Posterior vena cava (tissue), 2 donors: ENCODE results near the gene FGF9. TPM values are rescaled to one million over a fixed set of nuclear protein-coding genes. Genes with fewer than 3 reads are reported as not detected.

Experiments used
- DNase-seq: peaks from one replicate; pipeline ENCODE4 v3.0.0-alpha.2; 2020; ENCODE audit warnings: low spot score
- intact Hi-C, 2 donors: fragments of 100-400 bp; cut with DNase I; formaldehyde crosslinking; loops; one replicate each; pipeline versions ENCODE4 v1.14.1 to v1.14.2; 2022 to 2023
- total RNA-seq, 2 donors: library from RNA; stranded (reverse); fragmentation: NEBNext Ultra II Directional; extraction: Animal tissue kit (Norgen Biotek cat#: 25700); gene quantifications; one replicate each; pipeline ENCODE4 v1.2.1, GENCODE V29; 2021
- donor health status: DM: yes; HTN: yes; CAD: no.
- donor health status: DM: yes; HTN: yes; CAD: no.

The FGF9 gene
- total RNA-seq, 2 donors from 2014 or later = 0.90 to 3.1 TPM

GRCh38 chr13:21673539-21673788, 2.6 kb downstream of the FGF9 start:
- intact Hi-C loops = no loop called here
- DNase-seq = no peak

GRCh38 chr13:21673789-21674489, 3.1 kb downstream of the FGF9 start:
- intact Hi-C loops = no loop called here

GRCh38 chr13:21674490-21675009, 3.7 kb downstream of the FGF9 start:
- intact Hi-C loops = no loop called here
- no peak for DNase-seq

More at GRCh38 chr13:21673789-21674489, 3.1 kb downstream of the FGF9 start:
- no peak for DNase-seq

- intact Hi-C loops = no loop called here
- no peak for DNase-seq
These were observed 4.5 kb downstream of the FGF9 start for GRCh38 chr13:21675095-21675991.

- no peak for DNase-seq
- intact Hi-C loops = no loop called here
These were observed 5.7 kb downstream of the FGF9 start for GRCh38 chr13:21676611-21677021.

DNA sequence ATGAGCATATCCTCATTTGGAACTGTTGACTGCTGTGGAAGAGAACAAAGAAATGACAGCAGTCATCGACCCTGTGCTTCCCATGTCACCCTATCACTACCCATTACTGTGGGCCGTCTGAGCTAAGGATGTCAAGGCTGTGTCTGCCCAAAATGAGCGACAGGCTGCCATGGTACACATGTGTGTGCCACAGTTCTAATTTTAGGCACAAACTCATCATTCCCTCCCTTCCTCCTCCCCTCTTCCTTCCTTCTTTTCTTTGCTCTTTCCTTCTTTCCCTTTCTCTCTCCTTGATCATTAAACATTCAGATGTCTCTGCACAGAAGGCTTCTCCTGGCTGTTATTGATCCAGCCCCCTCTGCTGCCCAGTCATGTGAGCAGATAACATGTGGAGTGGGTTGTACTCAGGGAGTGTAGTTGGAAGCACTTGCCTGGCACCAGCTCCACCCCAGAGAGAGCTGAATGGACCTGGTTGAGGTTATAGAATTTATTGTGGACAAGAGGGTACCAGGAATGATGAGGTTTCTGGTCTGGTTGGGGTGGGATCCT, 6.3 kb downstream of the FGF9 start:
- intact Hi-C loops = no loop called here
- DNase-seq = no peak

- intact Hi-C loops = no loop called here
- no peak for DNase-seq
These were observed 12.3 kb downstream of the FGF9 start for GRCh38 chr13:21683034-21683733.

DNA sequence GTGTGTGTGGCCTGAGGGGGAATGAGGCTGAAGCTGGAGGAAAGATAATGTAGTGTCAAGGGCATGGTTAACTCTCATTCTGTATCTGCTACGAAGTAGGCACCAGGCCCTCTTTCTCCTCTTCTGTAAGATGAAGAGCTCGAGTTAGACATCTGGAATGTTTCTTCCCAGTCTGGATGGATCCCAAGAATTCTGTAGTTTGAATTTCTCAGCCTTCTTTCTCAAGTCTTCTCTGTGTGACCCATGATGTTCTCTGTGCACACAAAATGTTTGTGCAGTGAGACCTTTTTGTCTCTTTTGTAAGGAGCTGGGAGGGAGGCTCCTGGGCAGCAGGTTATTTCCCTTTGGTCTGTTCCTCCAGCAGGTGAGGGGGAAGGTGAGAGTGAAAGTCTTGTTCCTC, 13.7 kb downstream of the FGF9 start:
- DNase-seq = no peak
- intact Hi-C loops = no loop called here

DNA sequence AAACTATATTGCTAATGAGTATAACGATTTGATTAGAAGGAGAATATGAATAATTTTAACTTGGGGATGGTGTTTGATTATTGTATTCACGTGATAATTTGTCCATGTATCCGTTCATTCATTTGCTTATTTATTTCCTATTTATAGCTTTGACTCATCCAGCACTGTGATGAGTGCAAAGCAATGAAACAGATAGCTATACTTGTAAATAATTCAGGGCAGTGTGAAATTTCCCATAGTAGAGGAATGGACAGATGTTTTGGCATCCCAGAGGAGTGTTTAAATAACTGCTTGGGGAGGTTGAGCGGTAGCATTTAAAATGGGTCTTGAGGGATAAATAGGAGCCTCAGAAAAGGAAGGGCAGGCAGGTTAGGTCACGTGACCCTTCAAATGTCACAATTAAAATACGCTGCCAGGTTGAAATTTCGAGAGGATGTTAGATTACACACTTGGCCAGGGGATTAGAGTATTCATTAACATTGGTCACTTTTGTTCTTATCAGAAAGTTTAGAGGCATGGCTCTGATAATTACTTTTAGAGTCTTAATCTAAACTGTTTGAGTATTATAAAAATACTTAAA, 14.7 kb downstream of the FGF9 start:
- no peak for DNase-seq
- intact Hi-C loops = no loop called here

- intact Hi-C loops = no loop called here
- no peak for DNase-seq
These were observed 16.0 kb downstream of the FGF9 start for GRCh38 chr13:21686751-21687391.

DNA sequence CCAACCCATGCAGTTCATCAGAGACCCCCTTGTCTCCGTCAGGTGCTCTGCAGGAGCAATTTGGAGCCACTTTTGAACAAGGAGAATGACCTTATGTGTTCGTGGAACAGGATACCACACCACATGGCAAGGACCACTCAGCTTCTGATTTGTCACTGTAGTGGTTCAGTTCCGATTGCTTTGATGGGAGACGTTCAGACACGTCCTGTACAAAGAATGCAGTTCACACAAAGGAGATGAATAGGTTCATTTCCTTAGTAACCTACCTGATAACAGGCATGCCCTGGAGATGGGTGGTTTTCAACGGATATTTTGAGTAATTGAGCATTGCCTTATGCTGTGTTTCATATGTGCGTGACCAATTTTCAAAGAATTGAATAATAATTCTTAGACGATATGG, 17.2 kb downstream of the FGF9 start:
- DNase-seq = no peak
- intact Hi-C loops = no loop called here

GRCh38 chr13:21689097-21689496, 18.2 kb downstream of the FGF9 start:
- no peak for DNase-seq
- intact Hi-C loops = no loop called here

DNA sequence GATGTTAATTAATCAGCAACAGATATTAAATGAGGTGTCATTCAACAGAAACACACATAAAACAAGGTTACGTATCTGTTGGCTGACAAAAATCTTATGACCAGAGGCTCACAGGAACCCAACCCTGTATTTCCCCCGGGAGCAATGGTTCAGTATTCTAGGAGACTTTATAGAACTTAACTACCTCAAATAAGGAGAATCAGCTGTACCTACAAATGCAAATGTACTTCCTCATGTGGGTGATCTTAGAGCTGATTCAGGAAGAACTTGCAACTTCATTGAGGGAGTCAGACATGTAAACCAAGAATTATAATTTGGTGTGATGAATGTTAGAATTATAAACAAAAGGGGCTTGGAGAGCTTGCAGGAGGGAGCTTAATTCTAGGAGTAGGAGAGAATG, 20.1 kb downstream of the FGF9 start:
- DNase-seq = no peak
- intact Hi-C loops = no loop called here

GRCh38 chr13:21691500-21691899, 20.6 kb downstream of the FGF9 start:
- intact Hi-C loops = no loop called here
- no peak for DNase-seq

DNA sequence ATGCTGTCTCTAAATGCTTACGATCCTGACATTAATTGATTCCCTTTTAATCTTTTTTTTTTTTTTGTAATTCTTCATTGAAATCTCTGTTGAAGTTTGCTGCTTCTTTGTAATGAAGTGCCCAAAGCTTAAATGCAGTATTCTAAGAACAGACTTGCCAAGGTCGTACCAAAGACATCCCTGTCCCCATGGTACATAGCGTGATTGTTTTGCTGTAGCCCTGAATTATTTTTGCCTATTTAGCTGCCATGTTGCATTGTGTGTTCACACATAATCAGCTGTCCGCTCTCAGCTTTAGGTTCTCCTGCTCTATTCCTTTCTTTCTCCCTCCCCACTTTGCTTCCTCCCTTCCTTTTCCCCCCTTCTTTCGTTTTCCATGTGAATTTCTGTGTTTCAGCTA, 21.1 kb downstream of the FGF9 start:
- no peak for DNase-seq
- intact Hi-C loops = no loop called here

GRCh38 chr13:21694831-21695230, 24.0 kb downstream of the FGF9 start:
- intact Hi-C loops = no loop called here
- no peak for DNase-seq

- no peak for DNase-seq
- intact Hi-C loops = no loop called here
These were observed 24.7 kb downstream of the FGF9 start for GRCh38 chr13:21695546-21695945.

DNA sequence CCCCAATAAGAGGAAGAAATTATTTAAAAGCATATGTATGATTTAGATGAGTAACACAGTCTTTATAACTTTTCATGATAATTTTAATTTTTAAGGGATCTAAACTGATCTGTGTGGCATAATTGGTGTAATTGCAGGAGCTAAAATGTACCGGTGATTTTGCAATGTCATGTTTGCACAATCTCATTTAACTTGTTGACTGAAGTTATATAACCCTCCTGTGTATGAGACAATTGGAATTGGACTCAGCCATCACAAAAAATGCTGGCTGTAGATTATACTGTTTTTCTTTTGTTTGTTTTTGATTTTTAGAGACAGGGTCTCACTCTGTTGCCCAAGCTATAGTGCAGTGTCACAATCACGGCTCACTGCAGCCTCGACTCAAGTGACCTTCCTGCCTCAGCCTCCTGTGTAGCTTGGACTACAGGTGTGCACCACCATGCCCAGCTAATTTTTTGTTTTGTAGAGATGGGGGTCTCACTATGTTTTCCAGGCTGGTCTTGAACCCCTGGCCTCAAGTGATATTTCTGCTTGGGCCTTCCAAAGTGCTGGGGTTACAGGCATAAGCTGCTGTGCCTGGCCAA, 26.1 kb downstream of the FGF9 start:
- intact Hi-C loops = no loop called here
- no peak for DNase-seq
